GF-D8 (cell line): Measurements from ENCODE around the gene MTMR12.
"Not testable (repeated sequence)": the region's sequence is repeated elsewhere in the genome, so short reads cannot be mapped to it uniquely, and the experiment has no call there.

Experiments used
- DNase-seq: peaks from one replicate; lab custom pipeline; 2025; lab: John Stamatoyannopoulos, UW

Gene MTMR12

DNA sequence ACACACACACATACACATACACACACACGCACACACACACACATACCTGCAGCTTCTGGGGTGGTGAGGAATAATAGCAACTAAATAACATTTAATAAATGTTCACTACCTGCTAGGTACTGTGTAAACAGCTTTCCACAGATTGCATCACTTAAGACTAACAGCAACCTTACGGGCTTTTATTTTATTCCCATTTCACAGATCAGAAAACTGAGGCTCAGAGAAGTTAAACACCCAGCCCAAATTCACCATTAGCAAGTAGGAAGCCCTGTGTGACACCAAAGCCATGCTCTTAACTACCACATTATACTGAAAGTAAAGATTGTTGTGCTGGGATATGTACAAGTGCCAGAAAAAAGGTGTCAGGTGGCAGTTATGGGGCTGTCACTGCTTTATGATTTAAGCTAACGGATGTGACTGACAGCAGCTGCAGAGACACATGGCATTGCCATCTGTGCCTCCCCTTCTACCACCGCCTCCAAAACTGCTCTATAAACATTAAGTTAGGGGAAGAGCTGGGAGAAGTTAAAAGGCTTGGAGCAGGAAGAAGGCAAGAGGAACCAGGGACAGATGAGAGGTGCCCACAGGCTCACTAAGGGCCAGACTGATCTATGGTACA is 13.6 kb downstream of the MTMR12 start:
- no peak for DNase-seq

DNA sequence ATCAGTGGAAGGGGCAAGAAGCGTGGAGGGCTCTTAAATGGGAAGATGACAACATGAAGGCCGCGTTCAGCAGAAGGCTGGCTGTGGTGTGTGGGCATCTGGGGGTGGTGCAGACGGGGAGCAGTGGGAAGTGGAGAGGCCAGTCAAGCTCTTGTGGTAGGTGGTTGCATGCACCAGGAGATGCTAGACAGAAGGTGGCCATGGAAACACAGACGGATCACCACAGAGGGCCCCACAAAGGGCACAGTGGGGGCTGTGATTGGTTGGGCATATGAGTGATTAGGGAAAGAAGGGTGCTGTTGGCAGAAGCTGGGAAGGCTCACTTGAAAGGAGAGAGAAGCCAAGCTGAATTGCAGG is 14.7 kb downstream of the MTMR12 start:
- no peak for DNase-seq

DNA sequence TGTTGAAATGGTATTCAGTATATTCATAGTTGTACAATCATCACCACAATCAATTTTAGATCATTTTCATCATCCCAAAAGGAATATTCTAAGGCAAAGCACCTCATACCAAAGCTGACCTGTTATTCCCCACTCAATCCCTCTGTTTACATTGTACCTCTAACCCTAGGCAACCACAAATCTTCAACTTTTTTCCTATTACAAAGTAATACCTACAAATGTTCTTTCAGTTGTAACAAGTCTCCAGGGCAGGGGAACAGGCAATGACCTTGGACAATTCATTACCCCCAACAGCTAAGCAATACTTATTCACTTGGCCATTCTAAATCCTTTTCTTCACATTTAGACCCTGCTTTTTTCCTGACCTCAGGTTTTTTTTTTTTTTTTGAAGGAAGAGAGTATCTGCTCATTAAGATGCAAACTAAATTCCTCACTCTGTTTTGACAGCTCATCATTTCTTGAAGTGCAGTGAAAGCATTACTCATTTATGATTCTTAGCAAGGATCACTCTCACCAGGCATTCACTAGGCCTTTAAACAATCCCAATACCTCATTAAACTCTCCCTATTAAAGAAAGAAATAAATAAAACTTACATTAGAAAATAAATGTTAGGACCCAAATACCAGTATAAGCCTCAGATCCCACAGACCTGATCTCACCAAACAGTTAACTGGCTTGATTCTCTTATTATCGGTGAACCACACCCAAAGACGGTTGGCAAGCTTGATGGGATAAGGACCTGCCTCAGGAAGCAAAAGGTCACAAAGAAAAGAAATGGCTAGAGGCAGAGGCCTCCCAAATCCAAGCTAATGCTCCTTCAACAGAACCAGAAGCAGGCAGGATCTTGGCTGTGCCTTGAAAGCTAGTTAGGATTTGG is 15.3 kb downstream of the MTMR12 start:
- DNase-seq, result no peak

DNA sequence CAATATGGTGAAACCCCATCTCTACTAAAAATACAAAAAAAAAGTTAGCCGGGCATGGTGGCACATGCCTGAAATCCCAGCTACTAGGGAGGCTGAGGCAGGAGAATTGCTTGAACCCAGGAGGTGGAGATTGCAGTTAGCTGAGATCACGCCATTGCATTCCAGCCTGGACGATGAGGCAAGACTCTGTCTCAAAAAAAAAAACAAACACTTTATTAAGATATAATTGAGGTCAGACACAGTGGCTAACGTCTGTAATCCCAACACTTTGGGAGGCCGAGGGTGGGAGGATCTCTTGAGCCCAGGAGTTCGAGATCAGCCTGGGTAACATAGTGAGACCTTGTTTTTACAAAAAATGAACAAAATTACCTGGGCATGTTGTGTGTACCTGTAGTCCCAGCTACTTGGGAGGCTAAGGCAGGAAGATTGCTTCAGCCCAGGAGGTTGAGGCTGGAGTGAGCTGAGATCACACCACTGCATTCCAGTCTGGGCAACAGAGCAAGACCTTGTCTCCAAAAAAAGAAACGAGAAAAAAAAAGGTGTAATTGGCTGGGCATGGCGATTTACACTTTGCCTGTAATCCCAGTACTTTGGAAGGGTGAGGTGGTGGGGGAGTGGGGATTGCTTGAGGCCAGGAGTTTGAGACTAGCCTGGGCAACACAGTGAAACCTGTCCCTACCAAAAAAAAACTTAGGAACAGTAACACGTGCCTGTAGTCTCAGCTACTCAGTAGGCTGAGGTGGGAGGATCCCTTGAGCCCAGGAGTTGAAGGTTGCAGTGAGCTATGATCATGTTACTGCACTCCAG is 16.6 kb downstream of the MTMR12 start:
- DNase-seq, result not testable (repeated sequence)

DNA sequence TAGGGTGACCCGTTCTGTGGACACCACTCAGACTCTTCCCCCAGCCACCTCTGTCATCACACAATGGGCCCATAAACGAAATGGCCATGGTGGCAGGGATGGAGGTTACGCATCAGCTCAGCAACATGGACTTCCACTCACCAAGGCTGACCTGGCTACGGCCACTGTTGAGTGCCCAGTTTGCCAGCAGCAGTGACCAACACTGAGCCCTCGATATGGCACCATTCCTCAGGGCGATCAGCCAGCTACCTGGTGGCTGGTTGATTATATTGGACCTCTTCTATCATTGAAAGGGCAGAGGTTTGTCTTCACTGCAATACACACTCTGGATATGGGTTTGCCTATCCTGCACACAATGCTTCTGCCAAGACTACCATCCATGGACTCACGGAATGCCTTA is 21.1 kb downstream of the MTMR12 start:
- DNase-seq, result no peak

DNA sequence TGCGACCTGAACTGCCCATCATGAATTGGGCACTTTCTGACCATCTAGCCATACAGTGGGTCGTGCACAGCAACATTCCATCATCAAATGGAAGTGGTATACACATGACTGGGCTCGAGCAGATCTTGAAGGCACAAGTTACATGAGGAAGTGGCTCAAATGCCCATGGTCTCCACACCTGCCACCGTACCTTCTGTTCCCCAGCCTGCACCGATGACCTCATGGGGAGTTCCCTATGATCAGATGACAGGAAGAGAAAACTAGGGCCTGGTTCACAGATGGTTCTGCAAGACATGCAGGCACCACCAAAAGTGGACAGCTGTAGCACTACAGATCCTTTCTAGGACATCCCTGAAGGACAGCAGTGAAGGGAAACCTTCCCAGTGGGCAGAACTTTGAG is 21.8 kb downstream of the MTMR12 start:
- DNase-seq, result no peak

DNA sequence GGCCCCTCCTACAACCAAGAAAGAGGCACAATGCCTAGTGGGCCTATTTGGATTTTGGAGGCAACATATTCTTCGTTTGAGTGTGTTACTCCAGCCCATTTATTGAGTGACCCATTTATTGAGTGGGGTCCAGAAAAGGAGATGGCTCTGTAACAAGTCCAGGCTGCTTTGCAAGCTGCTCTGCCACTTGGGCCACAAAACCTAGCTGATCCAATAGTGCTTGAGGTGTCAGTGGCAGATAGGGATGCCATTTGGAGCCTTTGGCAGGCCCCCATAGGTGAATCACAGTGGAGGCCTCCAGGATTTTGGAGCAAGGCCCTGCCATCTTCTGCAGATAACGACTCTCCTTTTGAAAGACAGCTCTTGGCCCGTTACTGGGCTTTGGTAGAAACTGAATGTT is 22.2 kb downstream of the MTMR12 start:
- DNase-seq, result not testable (repeated sequence)

DNA sequence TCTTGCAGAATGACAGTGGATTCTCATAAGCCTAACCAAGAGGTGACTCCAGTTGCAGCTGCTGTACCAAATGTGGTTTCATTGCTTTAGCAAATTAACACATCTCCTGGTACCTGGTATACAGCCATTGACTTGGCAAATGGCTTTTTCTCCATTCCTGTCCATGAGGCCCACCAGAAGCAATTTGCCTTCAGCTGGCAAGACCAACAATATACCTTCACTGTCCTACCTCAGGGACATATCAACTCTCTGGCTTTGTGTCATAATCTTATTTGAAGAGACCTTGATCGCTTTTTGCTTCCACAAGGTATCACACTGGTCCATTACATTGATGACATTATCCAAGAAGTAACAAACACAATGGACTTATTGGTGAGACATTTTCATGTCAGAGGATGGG is 22.8 kb downstream of the MTMR12 start:
- DNase-seq, result not testable (repeated sequence)

DNA sequence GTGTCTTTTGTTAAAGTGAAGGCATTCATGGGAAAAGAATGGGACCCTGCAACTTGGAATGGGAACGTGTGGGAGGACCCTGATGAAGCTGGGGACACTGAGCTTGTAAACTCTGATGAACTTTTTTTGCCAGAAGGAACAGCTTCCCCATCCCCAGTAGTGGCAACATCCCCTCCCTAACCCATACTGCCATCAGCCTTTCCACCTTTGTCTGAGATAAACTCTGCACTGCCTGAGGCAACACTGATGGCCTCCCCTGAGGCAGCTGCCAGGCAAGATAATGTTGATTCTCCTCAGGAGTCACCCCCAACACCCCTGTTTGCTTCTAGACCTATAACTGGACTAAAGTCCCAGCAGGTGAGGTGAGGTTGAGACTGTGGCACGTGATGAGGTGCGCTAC is 24.6 kb downstream of the MTMR12 start:
- not testable (repeated sequence) for DNase-seq

DNA sequence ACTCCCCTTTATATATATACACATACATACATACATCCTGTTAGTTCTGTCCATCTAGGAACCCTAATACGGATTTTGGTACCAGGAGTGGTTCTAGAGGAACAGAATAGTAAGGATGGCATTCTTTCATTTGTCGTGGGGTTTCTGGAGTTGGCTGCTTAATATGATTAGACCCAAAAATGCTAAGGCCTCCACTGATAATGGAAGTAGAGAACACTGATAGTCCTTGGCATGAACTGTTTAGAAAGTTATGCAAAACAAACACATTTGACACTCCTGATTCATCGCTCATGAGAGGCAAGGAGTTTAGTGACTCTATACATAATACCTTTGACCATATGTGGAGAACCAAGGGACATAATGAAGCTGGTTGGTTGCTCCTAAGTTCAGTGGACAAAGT is 25.2 kb downstream of the MTMR12 start:
- DNase-seq, result not testable (repeated sequence)

DNA sequence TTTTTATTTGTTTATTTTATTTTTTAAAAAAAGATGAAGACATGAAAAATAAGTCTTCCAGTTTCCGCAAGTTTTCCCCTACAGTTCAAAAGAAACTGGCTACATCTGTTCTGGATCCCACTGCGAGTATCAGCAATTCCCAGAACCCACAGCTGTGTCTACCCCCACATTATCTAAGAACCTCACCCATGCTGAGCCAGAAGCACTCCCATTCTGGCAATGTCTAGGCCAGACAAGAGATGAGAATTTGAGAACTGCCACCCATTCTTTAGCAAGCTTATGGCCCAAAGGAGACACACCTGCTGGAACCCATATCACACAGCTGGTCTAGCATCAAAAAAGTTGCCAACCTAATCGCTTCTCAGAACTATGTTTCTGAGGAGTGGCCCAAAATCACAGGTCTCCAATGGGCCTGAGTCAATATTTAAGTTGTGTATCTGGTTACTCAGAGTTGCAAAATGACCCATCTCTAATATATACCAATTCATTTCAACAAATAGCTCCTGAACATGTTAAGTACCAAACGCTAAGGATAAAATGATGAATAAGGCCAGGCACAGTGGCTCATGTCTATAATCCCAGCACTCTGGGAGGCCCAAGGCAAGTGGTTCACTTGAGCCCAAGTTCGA is 27.1 kb downstream of the MTMR12 start:
- no peak for DNase-seq

DNA sequence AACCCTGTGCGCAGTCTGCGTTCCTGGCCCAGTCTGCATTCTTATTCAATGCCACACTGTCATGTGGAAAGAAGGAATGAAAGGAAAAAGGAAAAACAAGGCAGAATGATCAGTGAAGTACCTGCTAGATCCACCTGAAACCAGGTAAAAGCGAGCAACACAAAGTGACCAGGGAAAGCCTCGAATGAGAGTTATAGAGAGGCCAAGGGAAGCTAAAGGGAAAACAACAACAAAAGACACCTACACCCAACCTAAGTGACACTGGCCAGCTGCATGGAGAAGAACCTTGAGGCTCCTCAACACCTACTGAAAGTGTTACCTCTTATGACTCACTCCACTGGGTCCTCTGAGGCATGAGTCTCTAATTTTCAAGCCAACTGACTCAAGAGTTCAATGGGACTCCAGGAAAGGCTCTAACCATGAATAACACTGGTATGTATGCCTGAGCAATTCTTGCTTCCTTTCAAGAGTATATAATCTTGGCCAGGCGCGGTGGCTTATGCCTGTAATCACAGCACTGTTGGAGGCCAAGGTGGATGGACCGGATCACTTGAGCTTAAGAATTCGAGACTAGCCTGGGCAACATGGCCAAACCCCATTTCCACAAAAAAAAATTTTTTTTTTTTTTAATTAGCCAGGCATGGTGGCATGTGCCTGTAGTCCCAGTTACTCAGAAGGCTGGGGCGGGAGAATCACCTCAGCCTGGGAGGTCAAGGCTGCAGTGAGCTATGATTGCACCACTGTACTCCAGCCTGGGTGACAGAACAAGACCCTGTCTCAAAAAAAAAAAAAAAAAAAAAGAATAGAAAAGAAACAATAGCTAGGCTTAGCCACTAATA is 29.0 kb downstream of the MTMR12 start:
- no peak for DNase-seq

DNA sequence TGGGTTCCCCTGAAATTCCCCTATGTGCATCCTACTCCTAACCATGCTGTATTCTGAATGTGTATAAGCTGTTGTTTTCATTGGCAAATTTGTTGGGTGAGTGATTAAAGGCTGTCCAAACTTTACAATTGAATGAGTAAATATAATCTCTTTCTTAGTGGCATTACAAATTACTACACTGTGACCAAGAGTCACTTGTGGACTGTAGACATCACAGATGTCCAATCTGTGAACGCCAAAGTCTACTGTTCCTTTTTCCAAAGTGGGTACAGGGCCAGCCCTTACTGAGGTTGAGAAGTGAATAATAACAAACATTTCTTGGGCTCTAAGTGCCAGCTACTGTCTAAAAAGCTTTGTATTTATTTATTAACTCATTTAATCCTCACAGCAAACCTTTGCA is 29.7 kb downstream of the MTMR12 start:
- no peak for DNase-seq

DNA sequence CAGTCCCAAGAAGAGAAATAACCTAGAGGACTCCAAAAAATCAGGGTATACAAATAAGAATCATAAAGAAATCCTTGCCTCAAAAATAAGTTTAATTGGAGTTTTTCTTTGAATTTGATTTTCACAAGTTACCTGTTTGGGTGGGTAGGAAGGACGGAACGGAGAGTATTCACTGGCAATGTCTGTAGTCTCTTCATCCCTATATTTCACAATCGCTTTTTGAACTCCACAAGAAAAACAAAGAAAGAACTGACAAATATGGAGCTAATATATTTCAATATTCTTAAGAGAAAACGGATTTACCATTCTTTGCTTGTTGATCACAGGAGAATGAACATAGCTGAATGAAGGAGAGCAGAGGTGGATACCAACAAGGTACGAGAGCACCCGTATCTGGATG is 30.1 kb downstream of the MTMR12 start:
- DNase-seq, result no peak

DNA sequence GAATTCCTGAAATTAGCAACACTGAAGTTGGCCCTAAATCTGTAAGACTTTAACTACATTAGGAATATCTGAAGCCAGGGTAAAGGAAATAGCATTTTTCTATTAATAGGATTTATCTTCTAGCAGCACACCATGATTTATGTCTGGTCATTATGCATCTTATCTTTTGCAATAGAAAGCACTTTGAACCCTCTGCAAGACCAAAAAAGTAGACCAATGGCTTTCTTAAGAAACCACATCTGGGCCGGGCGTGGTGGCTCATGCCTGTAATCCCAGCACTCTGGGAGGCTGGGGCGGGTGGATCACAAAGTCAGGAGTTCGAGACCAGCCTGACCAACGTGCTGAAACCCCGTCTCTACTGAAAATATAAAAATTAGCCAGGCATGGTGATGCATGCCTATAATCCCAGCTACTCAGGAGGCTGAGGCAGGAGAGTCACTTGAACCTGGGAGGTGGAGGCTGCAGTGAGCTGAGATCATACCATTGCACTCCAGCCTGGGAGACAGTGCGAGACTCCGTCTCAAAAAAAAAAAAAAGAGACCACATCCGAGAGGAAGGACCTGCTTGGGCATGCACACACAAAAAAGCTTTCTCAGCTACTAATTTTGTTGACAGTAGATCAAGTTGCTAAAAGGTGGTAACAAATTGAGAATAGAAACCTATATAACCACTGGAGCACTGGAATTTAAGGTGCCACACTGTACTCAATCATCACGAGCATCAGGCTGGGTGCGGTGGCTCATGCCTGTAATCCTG is 31.2 kb downstream of the MTMR12 start:
- DNase-seq, result not testable (repeated sequence)

DNA sequence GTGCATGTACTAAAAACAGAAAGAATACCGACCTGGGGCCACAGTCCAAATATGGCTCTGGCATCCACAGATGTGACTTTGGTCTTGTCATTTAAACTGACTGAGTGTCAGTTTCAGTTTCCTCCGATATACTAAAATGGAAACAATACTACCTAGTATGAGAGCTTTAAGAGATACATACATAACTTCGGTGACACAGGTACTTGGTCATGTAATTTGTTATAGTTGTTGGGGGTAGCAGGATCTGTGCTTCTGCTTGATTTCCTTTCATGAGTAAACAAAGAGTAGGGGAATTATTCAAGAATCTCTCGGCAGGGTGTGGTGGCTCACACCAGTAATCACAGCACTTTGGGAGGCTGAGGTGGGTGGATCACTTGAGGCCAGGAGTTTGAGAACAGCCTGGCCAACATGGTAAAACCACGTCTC is 32.1 kb downstream of the MTMR12 start:
- no peak for DNase-seq

DNA sequence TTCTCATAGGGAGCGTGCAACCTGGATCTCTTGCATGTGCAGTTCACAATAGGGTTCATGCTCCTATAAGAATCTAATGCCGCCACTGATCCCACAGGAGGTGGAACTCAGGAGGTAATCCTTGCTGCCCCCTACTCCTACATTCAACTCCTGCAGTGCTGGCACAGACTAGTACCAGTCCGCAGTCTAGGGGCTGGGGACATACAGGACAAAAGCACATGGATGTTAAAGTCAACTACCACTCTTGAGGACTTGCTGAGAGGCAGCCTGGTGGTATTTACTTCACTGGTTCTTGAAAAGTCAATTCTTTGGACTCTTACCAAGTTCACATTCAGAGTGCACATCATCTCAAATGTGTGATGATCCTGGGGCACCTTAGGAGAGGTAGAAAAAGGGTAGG is 33.0 kb downstream of the MTMR12 start:
- DNase-seq, result no peak

DNA sequence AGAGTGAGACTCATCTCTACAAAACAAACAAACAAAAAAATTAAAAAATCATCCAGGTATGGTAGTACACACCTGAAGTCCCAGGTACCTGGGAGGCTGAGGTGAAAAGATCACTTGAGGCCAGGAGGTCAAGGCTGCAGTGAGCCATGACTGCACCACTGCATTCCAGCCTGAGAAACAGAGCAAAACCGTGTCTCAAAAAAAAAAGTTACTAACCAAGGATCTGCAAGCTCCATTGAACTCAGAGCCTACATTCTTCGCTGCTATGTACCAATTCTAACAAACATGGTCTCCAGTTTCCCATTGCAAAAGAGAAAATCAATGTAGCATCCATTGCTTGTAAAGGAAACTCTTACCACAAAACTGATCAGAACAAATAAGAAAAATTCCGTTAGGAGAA is 33.5 kb downstream of the MTMR12 start:
- DNase-seq, result no peak

DNA sequence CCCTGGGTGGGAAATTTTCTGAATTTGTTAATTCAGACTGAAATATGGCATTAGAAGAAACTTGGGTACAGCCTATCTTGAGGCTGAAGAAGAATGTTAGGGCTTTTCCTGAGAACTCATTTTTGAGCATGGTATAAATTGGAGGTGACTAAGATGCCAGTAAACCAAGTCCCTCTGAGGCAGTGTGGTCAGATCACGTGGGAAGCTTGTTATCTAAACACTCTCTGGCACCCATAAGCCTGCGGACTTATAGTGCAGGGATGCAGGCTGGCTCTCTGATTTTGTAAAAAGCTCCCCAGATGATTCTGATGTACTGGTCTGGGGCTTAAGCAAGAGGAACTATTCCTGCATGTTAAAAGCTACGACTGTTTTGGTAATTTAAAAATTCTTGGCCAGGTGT is 34.3 kb downstream of the MTMR12 start:
- DNase-seq, result no peak

DNA sequence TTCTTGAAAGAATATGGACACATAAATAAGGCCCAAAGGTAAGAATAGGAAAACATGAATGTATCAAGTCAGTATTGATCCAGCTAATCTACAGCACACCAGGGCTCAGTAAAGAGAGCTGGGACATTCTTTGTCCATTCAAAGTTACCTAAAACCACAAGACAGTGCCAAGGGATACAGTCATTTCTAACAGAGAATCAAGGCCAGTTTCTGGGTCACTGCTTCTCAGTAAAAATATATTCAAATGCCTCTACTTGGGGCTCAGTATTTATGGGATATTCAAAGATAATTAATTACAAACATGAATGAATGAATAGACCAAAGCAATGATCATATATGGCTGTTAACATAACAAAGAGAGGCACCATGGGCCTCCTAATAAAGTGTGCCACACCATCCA is 34.9 kb downstream of the MTMR12 start:
- no peak for DNase-seq
